ENCODE measurements around the gene MYMK. TPM values are rescaled to one million over a fixed set of nuclear protein-coding genes. Genes with fewer than 3 reads are reported as not detected.

The MYMK gene
- total RNA-seq, 1 experiment from 2014 or later = not detected

- DNase-seq (ENCODE audit: low read depth) = no peak
These were observed 10.6 kb upstream of the MYMK start for GRCh38 chr9:133535306-133535877.

GRCh38 chr9:133534346-133535291, 9.9 kb upstream of the MYMK start, which contains the start of gene ADAMTSL2:
Gene ADAMTSL2, plus strand, starts transcription at chr9:133534704. Its CDS starts 2,009 bp downstream, at chr9:133536713.
- peak; percentile 85 for DNase-seq (ENCODE audit: low read depth)

GRCh38 chr9:133533857-133534256, 9.1 kb upstream of the MYMK start:
- peak; percentile 83 for DNase-seq (ENCODE audit: low read depth)

- peak; percentile 46 for DNase-seq (ENCODE audit: low read depth)
These were observed 8.3 kb upstream of the MYMK start for GRCh38 chr9:133532937-133533668.

GRCh38 chr9:133531293-133531692, 6.5 kb upstream of the MYMK start:
- no peak for DNase-seq (ENCODE audit: low read depth)

GRCh38 chr9:133529874-133530273, 5.1 kb upstream of the MYMK start:
- DNase-seq (ENCODE audit: low read depth) = no peak

GRCh38 chr9:133529457-133529856, 4.7 kb upstream of the MYMK start:
- peak; percentile 27 for DNase-seq (ENCODE audit: low read depth)

- DNase-seq (ENCODE audit: low read depth) = no peak
These were observed 4.1 kb upstream of the MYMK start for GRCh38 chr9:133528876-133529241.

GRCh38 chr9:133528001-133528875, 3.5 kb upstream of the MYMK start:
- no peak for DNase-seq (ENCODE audit: low read depth)

- no peak for DNase-seq (ENCODE audit: low read depth)
These were observed 2.7 kb upstream of the MYMK start for GRCh38 chr9:133527444-133527920.

GRCh38 chr9:133526721-133527321, 2.1 kb upstream of the MYMK start:
- DNase-seq (ENCODE audit: low read depth) = no peak

- DNase-seq (ENCODE audit: low read depth) = no peak
These were observed 918 bp upstream of the MYMK start for GRCh38 chr9:133525677-133526076.

GRCh38 chr9:133524146-133524545, 613 bp downstream of the MYMK start:
- no peak for DNase-seq (ENCODE audit: low read depth)

GRCh38 chr9:133523106-133523505, 1.7 kb downstream of the MYMK start:
- DNase-seq (ENCODE audit: low read depth) = no peak

GRCh38 chr9:133522073-133522910, 2.5 kb downstream of the MYMK start:
- no peak for DNase-seq (ENCODE audit: low read depth)

GRCh38 chr9:133521122-133522072, 3.4 kb downstream of the MYMK start:
- DNase-seq (ENCODE audit: low read depth) = no peak

GRCh38 chr9:133520121-133520835, 4.5 kb downstream of the MYMK start:
- no peak for DNase-seq (ENCODE audit: low read depth)

GRCh38 chr9:133519693-133520092, 5.1 kb downstream of the MYMK start:
- DNase-seq (ENCODE audit: low read depth) = peak; percentile 47
